HepG2 (cell line): ENCODE results near the gene BTN1A1. TPM values are rescaled to one million over a fixed set of nuclear protein-coding genes. Genes with fewer than 3 reads are reported as not detected.

Source experiments
- ATAC-seq: fragments of 200-7000 bp; cut with Tn5 transposase; 3 replicates; pipeline ENCODE4 v1.9.1; 2020; ENCODE audit warnings: mild to moderate bottlenecking, moderate library complexity
- BruUV-seq: library from RNA; stranded (reverse); fragments of 400-500 nt; replicated peaks from 2 replicates; lab custom pipeline; 2021; lab: Mats Ljungman, UMichigan
- CTCF ChIA-PET: fragments of 300-600 bp; formaldehyde crosslinking; extraction: SDS; loops from one replicate; lab custom pipeline; 2021; ENCODE audit warnings: low total read pairs, inconsistent platforms, low intra/inter-chr PET ratio; lab: Yijun Ruan, JAX
- POLR2A ChIA-PET: fragments of 350-600 bp; sonication (Branson Sonifier 250); formaldehyde crosslinking; loops from one replicate; lab custom pipeline; 2020; ENCODE audit warnings: antibody characterized with exemption, inconsistent platforms; lab: Yijun Ruan, JAX
- DNase-seq: peaks from one replicate; pipeline ENCODE4 v3.0.0-alpha.2; 2015; ENCODE audit warnings: low spot score
- FAIRE-seq: peaks from 3 replicates; lab custom pipeline; 2011; peaks lifted over from hg19 to GRCh38; lab: Jason Lieb, UNC
- H2AFZ ChIP-seq: one replicate; pipeline ENCODE4 v1.6.1; 2011; ENCODE audit warnings: low read length, inconsistent platforms
- H3K27ac ChIP-seq: fragments of 300-600 bp; 3 replicates; pipeline ENCODE4 v1.8.0; 2011; ENCODE audit warnings: mixed run types, mild to moderate bottlenecking, mixed read lengths, low read length, inconsistent platforms; ENCODE audit not compliant: insufficient read depth; ENCODE audit errors: extremely low read length
- H3K27me3 ChIP-seq, 2 experiments: fragments of 200-600 bp in 1 of 2; 2 replicates in 1 of 2; 3 replicates in 1 of 2; pipeline versions ENCODE4 v1.6.0 to v1.8.0; 2011; ENCODE audit warnings: low read length in 2 of 2, mild to moderate bottlenecking in 2 of 2, moderate library complexity in 2 of 2, inconsistent platforms in 1 of 2; ENCODE audit not compliant: insufficient read depth in 2 of 2, control insufficient read depth in 1 of 2
- H3K36me3 ChIP-seq, 2 experiments: fragments of 200-600 bp in 1 of 2; replicated peaks in 1 of 2; 2 replicates in 1 of 2; 3 replicates in 1 of 2; pipeline versions ENCODE4 v1.5.1 to v1.8.0; 2011; ENCODE audit warnings: low read length in 2 of 2, inconsistent platforms in 1 of 2; ENCODE audit not compliant: insufficient read depth in 2 of 2, control insufficient read depth in 1 of 2
- H3K4me1 ChIP-seq: 2 replicates; pipeline ENCODE4 v1.5.1; 2012; ENCODE audit warnings: low read length, inconsistent platforms; ENCODE audit not compliant: insufficient read depth
- H3K4me2 ChIP-seq: 2 replicates; pipeline ENCODE4 v1.6.0; 2011; ENCODE audit warnings: low read depth, low read length, inconsistent platforms
- H3K4me3 ChIP-seq, 3 experiments: fragments of 200-600 bp in 1 of 3; sonication (generic), shearing (Covaris generic) in 1 of 3; replicated peaks in 1 of 3; 2 replicates each; pipeline ENCODE4 v1.5.1; 2011 to 2016; ENCODE audit warnings: low read length in 3 of 3, inconsistent platforms in 2 of 3, low read depth in 2 of 3, mild to moderate bottlenecking in 2 of 3, control low read depth in 1 of 3, mixed read lengths in 1 of 3; ENCODE audit not compliant: insufficient read depth in 1 of 3
- H3K79me2 ChIP-seq: one replicate; pipeline ENCODE4 v1.6.1; 2011; ENCODE audit warnings: low read length, inconsistent platforms; ENCODE audit not compliant: insufficient read depth
- H3K9ac ChIP-seq: 2 replicates; pipeline ENCODE4 v1.6.0; 2011; ENCODE audit warnings: mild to moderate bottlenecking, low read depth, low read length, inconsistent platforms; ENCODE audit not compliant: insufficient read depth
- H3K9me3 ChIP-seq: 2 replicates; pipeline ENCODE4 v1.5.1; 2012; ENCODE audit warnings: mild to moderate bottlenecking, low read length
- H4K20me1 ChIP-seq: 2 replicates; pipeline ENCODE4 v1.6.0; 2011; ENCODE audit warnings: inconsistent platforms, mild to moderate bottlenecking, low read length, moderate library complexity; ENCODE audit not compliant: insufficient read depth
- FOSL2 ChIP-seq: sonication (generic); formaldehyde crosslinking; IDR thresholded peaks from 2 replicates; pipeline ENCODE4 v1.4.0; 2020; ENCODE audit warnings: missing genetic modification reagents
- FOXA1 ChIP-seq, 2 experiments: fragments of 450-650 bp in 1 of 2; sonication (generic) in 1 of 2; formaldehyde crosslinking in 1 of 2; IDR thresholded peaks; 2 replicates each; pipeline versions ENCODE4 v1.4.0 to v1.6.1; 2016 to 2020; ENCODE audit warnings: missing genetic modification reagents in 1 of 2
- FOXP1 ChIP-seq, 2 experiments: fragments of 450-650 bp in 1 of 2; IDR thresholded peaks; 2 replicates each; pipeline ENCODE4 v1.6.1; 2017 to 2018; ENCODE audit warnings: antibody characterized with exemption in 1 of 2
- KDM4B ChIP-seq: sonication (generic); formaldehyde crosslinking; IDR thresholded peaks from 2 replicates; pipeline ENCODE4 v1.4.0; 2020; ENCODE audit warnings: missing genetic modification reagents
- PPARG ChIP-seq: conservative IDR thresholded peaks from 2 replicates; pipeline ENCODE4 v1.6.1; 2016; ENCODE audit warnings: missing biosample characterization, missing genetic modification reagents
- RXRB ChIP-seq: IDR thresholded peaks from 2 replicates; pipeline ENCODE4 v1.6.1; 2016; ENCODE audit warnings: borderline replicate concordance, missing genetic modification reagents, missing compliant biosample characterization
- SOX6 ChIP-seq, 2 experiments: fragments of 450-650 bp in 1 of 2; sonication (generic) in 1 of 2; formaldehyde crosslinking in 1 of 2; IDR thresholded peaks; 2 replicates each; pipeline versions ENCODE4 v1.4.0 to v1.6.1; 2017 to 2020; ENCODE audit warnings: antibody characterized with exemption in 1 of 2, mild to moderate bottlenecking in 1 of 2, missing genetic modification reagents in 1 of 2
- ZBTB3 ChIP-seq: sonication (generic); formaldehyde crosslinking; IDR thresholded peaks from 2 replicates; pipeline ENCODE4 v1.4.0; 2020; ENCODE audit warnings: low read depth, mild to moderate bottlenecking, moderate library complexity, missing genetic modification reagents, borderline replicate concordance
- ZNF263 ChIP-seq: sonication (generic); formaldehyde crosslinking; IDR thresholded peaks from 2 replicates; pipeline ENCODE4 v1.4.0; 2020; ENCODE audit warnings: missing genetic modification reagents
- ZNF543 ChIP-seq: sonication (generic); formaldehyde crosslinking; IDR thresholded peaks from 2 replicates; pipeline ENCODE4 v1.4.0; 2020; ENCODE audit warnings: mild to moderate bottlenecking, missing genetic modification reagents
- ZNF563 ChIP-seq: sonication (generic); formaldehyde crosslinking; IDR thresholded peaks from 2 replicates; pipeline ENCODE4 v1.8.0; 2022; ENCODE audit warnings: mild to moderate bottlenecking, moderate library complexity, missing genetic modification reagents
- in situ Hi-C: cut with HindIII; loops from 2 replicates; pipeline ENCODE4 v1.10.0; 2017; ENCODE audit warnings: low pct_unique_long_range_greater_than_20kb; ENCODE audit not compliant: extremely low pct_ligation_motif_present
- intact Hi-C: fragments of 100-400 bp; cut with micrococcal nuclease; formaldehyde crosslinking; loops from one replicate; pipeline ENCODE4 v1.10.0; 2022; ENCODE audit not compliant: unreplicated experiment
- polyA plus RNA-seq, 8 experiments: library from polyadenylated mRNA; depleted of rRNA in 3 of 8; stranded (reverse) in 7 of 8; unstranded in 1 of 8; fragments of >200 nt; fragmentation: Illumina TruSeq in 4 of 8; extraction: Trizol in 4 of 8; gene quantifications; 2 replicates each; pipeline versions ENCODE4 v1.2.1 to v1.2.3, GENCODE V29; 2011 to 2016; ENCODE audit warnings: low read depth in 4 of 8, missing spikeins in 1 of 8, mixed read lengths in 1 of 8; ENCODE audit not compliant: insufficient read depth in 1 of 8
- total RNA-seq, 5 experiments: library from RNA; depleted of rRNA; stranded (reverse); fragments of >200 nt; fragmentation: Illumina TruSeq; extraction: Trizol; gene quantifications; 2 replicates each; pipeline ENCODE4 v1.2.3, GENCODE V29; 2016; ENCODE audit warnings: low read depth in 1 of 5
- TF ChIP-seq, protein P1 (sequence below): IDR thresholded peaks from 2 replicates; pipeline ENCODE4 v1.6.1; 2012; ENCODE audit warnings: inconsistent platforms
- TF ChIP-seq, protein P2 (sequence below), 2 experiments: sonication (generic) in 1 of 2; formaldehyde crosslinking in 1 of 2; IDR thresholded peaks; 2 replicates each; pipeline versions ENCODE4 v1.4.0 to v1.6.1; 2018 to 2020; ENCODE audit warnings: missing genetic modification reagents in 2 of 2, borderline replicate concordance in 1 of 2, low read depth in 1 of 2, mild to moderate bottlenecking in 1 of 2, missing biosample characterization in 1 of 2
- TF ChIP-seq, protein P3 (sequence below): sonication (generic); formaldehyde crosslinking; IDR thresholded peaks from 2 replicates; pipeline ENCODE4 v1.8.0; 2022; ENCODE audit warnings: missing genetic modification reagents, mild to moderate bottlenecking, inconsistent platforms, borderline replicate concordance
- TF ChIP-seq, protein P4 (sequence below): sonication (generic); formaldehyde crosslinking; IDR thresholded peaks from 2 replicates; pipeline ENCODE4 v1.4.0; 2020; ENCODE audit warnings: missing genetic modification reagents

BTN1A1 gene
- total and polyA plus RNA-seq, 2 of the 13 experiments (the other 11 are each of a cell fraction or from before 2014, with no cell fraction given): 0.04 TPM; not detected in 1

DNA sequence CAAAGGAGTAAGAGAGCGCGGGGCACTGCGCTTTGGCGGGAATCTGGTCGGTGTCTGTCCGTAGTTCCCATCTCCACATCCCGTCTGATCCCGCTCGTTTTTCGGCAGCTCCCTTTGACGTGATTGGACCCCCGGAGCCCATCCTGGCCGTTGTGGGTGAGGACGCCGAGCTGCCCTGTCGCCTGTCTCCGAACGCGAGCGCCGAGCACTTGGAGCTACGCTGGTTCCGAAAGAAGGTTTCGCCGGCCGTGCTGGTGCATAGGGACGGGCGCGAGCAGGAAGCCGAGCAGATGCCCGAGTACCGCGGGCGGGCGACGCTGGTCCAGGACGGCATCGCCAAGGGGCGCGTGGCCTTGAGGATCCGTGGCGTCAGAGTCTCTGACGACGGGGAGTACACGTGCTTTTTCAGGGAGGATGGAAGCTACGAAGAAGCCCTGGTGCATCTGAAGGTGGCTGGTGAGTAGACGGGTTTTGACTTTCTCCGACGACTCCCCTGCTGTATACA is 1.4 kb downstream of the BTN1A1 start (continued):
- no peak for TF ChIP-seq ZNF563 (CRISPR knock-in tag)
- 0 out of 2 replicates have a peak, but pooled peaks have one; percentile 38 for TF ChIP-seq ZNF543 (CRISPR knock-in tag)
- TF ChIP-seq, protein P1, sequence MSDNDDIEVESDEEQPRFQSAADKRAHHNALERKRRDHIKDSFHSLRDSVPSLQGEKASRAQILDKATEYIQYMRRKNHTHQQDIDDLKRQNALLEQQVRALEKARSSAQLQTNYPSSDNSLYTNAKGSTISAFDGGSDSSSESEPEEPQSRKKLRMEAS: peak; percentile 66
- TF ChIP-seq, protein P2, sequence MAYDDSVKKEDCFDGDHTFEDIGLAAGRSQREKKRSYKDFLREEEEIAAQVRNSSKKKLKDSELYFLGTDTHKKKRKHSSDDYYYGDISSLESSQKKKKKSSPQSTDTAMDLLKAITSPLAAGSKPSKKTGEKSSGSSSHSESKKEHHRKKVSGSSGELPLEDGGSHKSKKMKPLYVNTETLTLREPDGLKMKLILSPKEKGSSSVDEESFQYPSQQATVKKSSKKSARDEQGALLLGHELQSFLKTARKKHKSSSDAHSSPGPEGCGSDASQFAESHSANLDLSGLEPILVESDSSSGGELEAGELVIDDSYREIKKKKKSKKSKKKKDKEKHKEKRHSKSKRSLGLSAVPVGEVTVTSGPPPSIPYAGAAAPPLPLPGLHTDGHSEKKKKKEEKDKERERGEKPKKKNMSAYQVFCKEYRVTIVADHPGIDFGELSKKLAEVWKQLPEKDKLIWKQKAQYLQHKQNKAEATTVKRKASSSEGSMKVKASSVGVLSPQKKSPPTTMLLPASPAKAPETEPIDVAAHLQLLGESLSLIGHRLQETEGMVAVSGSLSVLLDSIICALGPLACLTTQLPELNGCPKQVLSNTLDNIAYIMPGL (CRISPR knock-in tag; IDR thresholded peaks at IDR 0.05; ENCODE audit: borderline replicate concordance in 1 of 2, low read depth in 1 of 2): 0 out of 4 replicates have a peak, but pooled peaks of 1 of the 2 experiments have one; percentile 36

DNA sequence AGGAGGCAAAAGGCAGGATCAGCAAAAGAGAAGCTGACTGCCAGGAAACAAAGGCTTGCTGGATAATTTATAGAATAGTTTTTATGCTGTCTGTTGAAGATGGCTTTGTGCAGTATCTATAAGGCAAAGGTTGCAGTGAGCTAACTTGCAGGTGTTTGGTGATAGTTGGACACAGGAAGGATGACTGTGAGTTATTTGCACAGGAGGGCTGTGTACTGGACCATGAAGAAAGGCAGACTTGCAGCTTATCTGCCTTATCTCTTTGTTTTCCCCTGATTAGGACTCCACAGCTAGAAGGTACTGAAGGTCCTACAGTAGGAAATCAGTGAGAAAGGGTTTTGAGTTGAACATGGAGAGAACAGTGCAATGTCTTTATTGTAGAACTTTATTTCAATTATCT is 2.1 kb downstream of the BTN1A1 start:
- peak; percentile 63 for ATAC-seq
- Histone ChIP-seq H3K27ac (no peak overlapping the region), H3K36me3 (no peaks in the 10 kb centered on the region), H3K4me3 (peak overlapping the region in 1 of 3 experiments; percentile 45; a peak in 2 of 6 replicates), H3K4me1 (peaks cover 31% of the 10 kb centered on the region), H3K9me3 (no peaks in the 10 kb centered on the region), H4K20me1 (no peaks in the 10 kb centered on the region), H3K27me3 (peaks cover 5 to 23% of the 10 kb centered on the region in 2 experiments; a peak in 4 of 5 replicates), H2AFZ (no peak overlapping the region), H3K79me2 (no peaks in the 10 kb centered on the region), H3K9ac (no peak overlapping the region), H3K4me2 (peak overlapping the region; percentile 89)
- BruUV-seq: no TSS peak
- FAIRE-seq: peak; percentile 57
- in situ Hi-C loops (no loop called here), intact Hi-C loops (no loop called here)
- POLR2A ChIA-PET: interaction anchor here (1.1 kb wide), 1 partner anchor 13 kb away, joined by 5 read pairs; no protein-coding TSS in a partner anchor
- peak; percentile 41 for DNase-seq
- CTCF ChIA-PET: no interaction called here
- TF ChIP-seq PPARG (CRISPR knock-in tag) (peak; percentile 45; the same call in 1 of the 2 replicates), FOXP1 (IDR thresholded peaks at IDR 0.05) (no peak), FOXP1 (CRISPR knock-in tag; IDR thresholded peaks at IDR 0.05) (0 out of 2 replicates have a peak, but pooled peaks have one; percentile 13), SOX6 (IDR thresholded peaks at IDR 0.05) (no peak), SOX6 (CRISPR knock-in tag; IDR thresholded peaks at IDR 0.05) (peak; percentile 63), ZNF263 (CRISPR knock-in tag) (0 out of 2 replicates have a peak, but pooled peaks have one; percentile 28), FOXA1 (IDR thresholded peaks at IDR 0.05) (no peak), FOXA1 (CRISPR knock-in tag; IDR thresholded peaks at IDR 0.05) (0 out of 2 replicates have a peak, but pooled peaks have one; percentile 32), ZBTB3 (no peak), FOSL2 (CRISPR knock-in tag) (peak; percentile 40; the same call in 1 of the 2 replicates), KDM4B (CRISPR knock-in tag) (no peak), RXRB (CRISPR knock-in tag) (0 out of 2 replicates have a peak, but pooled peaks have one; percentile 29)
- TF ChIP-seq, protein P3, sequence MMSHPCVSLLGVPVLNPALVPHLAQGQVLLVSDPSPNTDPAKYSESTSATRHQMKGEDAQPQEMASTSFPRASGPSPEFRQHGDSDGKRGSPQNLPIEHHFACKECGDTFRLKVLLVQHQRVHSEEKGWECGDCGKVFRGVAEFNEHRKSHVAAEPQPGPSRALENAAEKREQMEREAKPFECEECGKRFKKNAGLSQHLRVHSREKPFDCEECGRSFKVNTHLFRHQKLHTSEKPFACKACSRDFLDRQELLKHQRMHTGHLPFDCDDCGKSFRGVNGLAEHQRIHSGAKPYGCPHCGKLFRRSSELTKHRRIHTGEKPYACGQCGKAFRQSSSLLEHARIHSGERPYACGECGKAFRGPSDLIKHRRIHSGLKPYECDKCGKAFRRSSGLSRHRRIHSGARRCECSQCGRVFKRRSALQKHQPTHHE (CRISPR knock-in tag): 0 out of 2 replicates have a peak, but pooled peaks have one; percentile 31
- TF ChIP-seq, protein P4, sequence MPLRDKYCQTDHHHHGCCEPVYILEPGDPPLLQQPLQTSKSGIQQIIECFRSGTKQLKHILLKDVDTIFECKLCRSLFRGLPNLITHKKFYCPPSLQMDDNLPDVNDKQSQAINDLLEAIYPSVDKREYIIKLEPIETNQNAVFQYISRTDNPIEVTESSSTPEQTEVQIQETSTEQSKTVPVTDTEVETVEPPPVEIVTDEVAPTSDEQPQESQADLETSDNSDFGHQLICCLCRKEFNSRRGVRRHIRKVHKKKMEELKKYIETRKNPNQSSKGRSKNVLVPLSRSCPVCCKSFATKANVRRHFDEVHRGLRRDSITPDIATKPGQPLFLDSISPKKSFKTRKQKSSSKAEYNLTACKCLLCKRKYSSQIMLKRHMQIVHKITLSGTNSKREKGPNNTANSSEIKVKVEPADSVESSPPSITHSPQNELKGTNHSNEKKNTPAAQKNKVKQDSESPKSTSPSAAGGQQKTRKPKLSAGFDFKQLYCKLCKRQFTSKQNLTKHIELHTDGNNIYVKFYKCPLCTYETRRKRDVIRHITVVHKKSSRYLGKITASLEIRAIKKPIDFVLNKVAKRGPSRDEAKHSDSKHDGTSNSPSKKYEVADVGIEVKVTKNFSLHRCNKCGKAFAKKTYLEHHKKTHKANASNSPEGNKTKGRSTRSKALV (CRISPR knock-in tag): 0 out of 2 replicates have a peak, but pooled peaks have one; percentile 6
